H7 (cell line): Measurements from ENCODE around the gene PPP1R7. TPM values are rescaled to one million over a fixed set of nuclear protein-coding genes. Genes with fewer than 3 reads are reported as not detected.

Source experiments
- DNase-seq: peaks from one replicate; pipeline ENCODE4 v3.0.0; 2012
- H3K27me3 ChIP-seq: 2 replicates; pipeline ENCODE4 v1.6.0; 2011; ENCODE audit warnings: mild to moderate bottlenecking, low read length; ENCODE audit not compliant: control insufficient read depth, insufficient read depth
- H3K36me3 ChIP-seq: replicated peaks from 2 replicates; pipeline ENCODE4 v1.5.1; 2011; ENCODE audit warnings: low read length; ENCODE audit not compliant: control insufficient read depth, insufficient read depth
- H3K4me3 ChIP-seq: 2 replicates; pipeline ENCODE4 v1.5.1; 2011; ENCODE audit warnings: low read depth, mild to moderate bottlenecking, control low read depth, low read length, moderate library complexity; ENCODE audit not compliant: insufficient read depth
- total RNA-seq: library from RNA; depleted of rRNA; stranded (reverse); fragments of >200 nt; shearing (Covaris generic); gene quantifications from 2 replicates; pipeline ENCODE4 v1.2.3, GENCODE V29; 2014

PPP1R7 gene
- total RNA-seq, 1 experiment from 2014 or later, result 32.1 TPM

DNA sequence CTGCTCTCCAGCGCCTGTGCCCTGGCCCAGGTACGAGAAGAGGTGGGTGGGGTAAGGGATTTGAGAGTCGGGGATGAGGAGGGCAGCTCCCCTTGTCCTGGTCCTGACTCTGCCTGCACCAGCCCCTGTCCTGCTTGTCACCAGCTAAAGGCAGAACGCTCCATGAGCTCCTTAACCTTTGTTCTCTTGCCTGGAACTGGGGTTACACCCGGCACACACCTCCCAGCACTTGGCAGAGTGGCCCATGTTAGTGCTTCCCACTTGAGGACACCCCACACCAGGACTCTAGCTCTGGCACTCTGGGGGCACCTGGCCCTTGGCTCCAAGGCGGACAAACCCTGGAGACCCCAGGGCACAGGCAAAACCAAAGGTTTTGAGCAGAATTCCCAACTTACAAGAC, 57.4 kb downstream of the PPP1R7 start:
- Histone ChIP-seq H3K36me3 (no peaks in the 10 kb centered on the region), H3K4me3 (no peak overlapping the region), H3K27me3 (no peaks in the 10 kb centered on the region; the same call in 1 of the 2 replicates)
- no peak for DNase-seq

DNA sequence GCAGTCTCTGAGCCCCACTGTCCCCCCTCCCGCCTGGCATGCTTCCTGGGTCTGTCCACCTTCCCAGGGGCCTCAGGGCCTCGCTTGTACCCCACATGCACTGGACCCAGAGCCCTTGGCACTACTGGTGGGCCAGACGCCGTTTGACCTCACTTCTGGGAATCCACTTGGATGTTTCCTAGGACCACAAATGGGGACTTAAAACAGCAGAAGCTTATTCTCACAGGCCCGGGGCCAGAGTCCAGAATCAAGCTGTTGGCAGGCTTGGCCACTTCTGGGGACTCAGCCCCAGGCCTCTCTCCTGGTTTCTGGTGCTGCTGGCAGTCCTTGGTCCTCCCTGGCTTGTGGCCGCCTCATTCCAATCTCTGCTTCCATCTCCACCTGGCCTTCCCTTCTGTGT, 57.8 kb downstream of the PPP1R7 start:
- Histone ChIP-seq H3K4me3 (no peak overlapping the region), H3K36me3 (no peaks in the 10 kb centered on the region), H3K27me3 (no peaks in the 10 kb centered on the region; the same call in 1 of the 2 replicates)
- no peak for DNase-seq

DNA sequence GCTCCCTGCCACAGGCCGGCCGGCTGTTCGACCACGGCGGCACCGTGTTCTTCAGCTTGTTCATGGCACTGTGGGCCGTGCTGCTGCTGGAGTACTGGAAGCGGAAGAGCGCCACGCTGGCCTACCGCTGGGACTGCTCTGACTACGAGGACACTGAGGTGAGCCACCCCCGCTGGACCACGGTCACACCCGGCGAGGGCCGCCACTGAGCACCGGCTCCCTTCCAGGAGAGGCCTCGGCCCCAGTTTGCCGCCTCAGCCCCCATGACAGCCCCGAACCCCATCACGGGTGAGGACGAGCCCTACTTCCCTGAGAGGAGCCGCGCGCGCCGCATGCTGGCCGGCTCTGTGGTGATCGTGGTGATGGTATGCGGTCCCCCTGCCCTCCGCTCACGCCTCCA, 59.0 kb downstream of the PPP1R7 start:
- no peak for DNase-seq
- Histone ChIP-seq H3K27me3 (no peaks in the 10 kb centered on the region; the same call in 1 of the 2 replicates), H3K4me3 (no peak overlapping the region), H3K36me3 (no peaks in the 10 kb centered on the region)

DNA sequence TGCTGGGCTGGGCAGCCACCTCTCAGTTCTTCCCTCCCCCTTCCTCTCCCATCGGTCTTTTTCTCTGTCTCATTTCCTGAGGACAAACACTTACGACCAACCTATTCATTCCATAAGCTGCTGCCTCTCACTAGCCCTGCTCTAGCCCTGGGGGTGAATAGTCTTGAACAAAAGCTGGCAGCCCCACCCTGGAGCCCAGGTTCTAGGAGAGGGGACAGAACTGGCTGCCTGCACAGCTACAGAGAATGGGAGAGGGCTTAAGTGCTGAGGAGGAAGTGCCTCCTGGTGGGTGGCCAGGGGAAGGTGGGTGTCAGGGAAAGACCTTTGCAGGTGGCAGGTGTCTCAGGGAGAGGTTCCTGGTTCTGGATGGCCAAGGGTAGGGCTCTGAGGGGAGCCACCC, 61.0 kb downstream of the PPP1R7 start:
- H3K27me3 ChIP-seq, result no peaks in the 10 kb centered on the region; the same call in 1 of the 2 replicates
- no peak overlapping the region for H3K4me3 ChIP-seq
- no peaks in the 10 kb centered on the region for H3K36me3 ChIP-seq
- DNase-seq, result no peak

DNA sequence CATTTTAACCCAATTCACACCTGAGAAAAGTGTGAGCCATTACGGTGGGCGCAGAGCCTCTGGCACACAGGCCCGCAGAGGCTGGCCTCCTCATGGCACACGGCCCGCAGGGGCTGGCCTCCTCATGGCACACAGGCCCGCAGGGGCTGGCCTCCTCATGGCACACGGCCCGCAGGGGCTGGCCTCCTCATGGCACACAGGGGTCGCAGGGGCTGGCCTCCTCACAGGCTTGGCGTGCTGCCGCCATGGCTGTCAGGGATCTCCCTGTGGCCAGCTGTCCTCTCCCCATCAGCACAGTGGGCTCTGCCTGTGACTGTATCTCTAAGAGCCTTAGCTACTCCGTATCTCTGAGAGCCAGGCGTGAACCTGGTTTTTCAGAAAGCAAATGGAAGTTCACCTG, 62.8 kb downstream of the PPP1R7 start:
- Histone ChIP-seq H3K4me3 (no peak overlapping the region), H3K27me3 (no peaks in the 10 kb centered on the region; the same call in 1 of the 2 replicates), H3K36me3 (no peaks in the 10 kb centered on the region)
- no peak for DNase-seq

DNA sequence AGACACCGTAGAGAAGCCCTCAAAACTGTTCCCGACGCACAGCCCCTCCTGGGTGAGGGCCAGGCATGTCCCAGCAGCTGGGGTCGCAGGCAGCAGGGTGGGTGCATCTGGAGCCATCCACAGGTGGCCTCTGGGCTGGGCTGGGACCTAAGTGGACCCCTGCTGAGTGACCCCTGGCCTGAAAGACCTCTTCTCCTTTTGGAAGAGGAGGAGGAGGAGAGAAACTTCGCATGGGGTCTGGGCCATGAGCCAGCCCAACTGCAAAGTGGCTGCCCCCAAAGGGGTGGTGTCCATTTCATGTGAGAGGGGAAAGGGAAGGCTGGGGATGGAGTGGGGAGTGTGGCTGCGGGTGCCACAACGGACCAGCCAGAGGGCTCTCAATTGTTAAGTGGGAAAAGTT, 63.3 kb downstream of the PPP1R7 start:
- no peaks in the 10 kb centered on the region; the same call in 1 of the 2 replicates for H3K27me3 ChIP-seq
- H3K36me3 ChIP-seq, result no peaks in the 10 kb centered on the region
- no peak for DNase-seq
- no peak overlapping the region for H3K4me3 ChIP-seq

DNA sequence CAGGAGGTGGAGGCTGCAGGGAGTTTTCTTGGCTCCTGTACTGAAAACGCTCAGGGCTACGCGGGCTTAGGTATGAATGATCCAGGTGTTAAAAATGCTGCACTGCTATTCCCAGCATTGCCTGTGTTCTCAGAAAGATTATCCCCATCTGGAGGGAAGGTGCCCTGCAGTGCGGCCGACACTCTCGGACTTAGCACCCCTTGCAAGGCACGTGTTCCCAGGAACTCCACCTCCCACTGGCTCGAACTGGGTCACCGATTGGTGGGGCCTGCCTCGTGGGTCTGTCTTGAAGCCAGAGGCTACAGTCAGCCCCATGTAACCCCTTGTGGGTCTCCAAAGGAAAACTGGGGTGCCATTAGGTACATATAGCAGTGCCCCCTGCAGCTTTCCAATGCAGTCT, 63.9 kb downstream of the PPP1R7 start:
- Histone ChIP-seq H3K36me3 (no peaks in the 10 kb centered on the region), H3K27me3 (no peaks in the 10 kb centered on the region; the same call in 1 of the 2 replicates), H3K4me3 (no peak overlapping the region)
- no peak for DNase-seq

DNA sequence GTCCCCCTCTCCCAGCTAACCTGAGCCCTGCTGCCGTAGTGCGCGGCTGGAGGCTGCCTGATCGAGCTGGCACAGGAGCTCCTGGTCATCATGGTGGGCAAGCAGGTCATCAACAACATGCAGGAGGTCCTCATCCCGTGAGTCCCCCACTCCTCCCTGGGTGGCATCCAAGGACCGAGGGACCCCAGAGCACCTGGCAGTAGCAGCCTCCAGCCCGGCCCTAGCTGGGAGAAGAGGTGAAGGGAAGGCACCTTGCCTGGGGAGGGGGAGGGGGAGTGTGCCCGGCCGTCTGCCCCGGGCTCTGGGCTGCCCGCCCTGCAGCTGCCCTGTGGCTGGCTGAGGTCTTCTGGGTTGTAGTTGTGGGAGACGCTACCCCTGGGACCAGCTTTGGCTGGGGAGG, 64.5 kb downstream of the PPP1R7 start:
- Histone ChIP-seq H3K36me3 (no peaks in the 10 kb centered on the region), H3K4me3 (no peak overlapping the region), H3K27me3 (no peaks in the 10 kb centered on the region; the same call in 1 of the 2 replicates)
- DNase-seq, result no peak

DNA sequence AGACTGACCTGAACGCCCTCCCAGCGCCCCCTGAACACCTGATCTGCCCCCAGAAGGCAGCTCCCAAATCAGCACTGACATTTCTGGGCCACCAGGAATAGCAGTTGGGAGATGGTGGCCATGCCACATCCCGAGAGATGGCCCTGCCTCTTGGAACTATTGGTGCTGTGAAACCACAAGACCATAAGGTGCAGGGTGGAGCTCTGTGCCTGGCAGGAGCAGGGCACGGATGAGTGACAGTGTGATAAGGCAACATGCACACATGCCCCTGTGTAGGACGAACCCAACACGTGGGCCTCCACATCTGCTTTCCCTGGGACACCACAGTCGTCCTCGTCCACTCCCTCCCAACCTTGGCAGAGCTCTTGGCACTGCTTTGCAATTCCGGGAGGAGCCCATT, 65.2 kb downstream of the PPP1R7 start:
- DNase-seq, result no peak
- H3K36me3 ChIP-seq, result no peaks in the 10 kb centered on the region
- no peaks in the 10 kb centered on the region; the same call in 1 of the 2 replicates for H3K27me3 ChIP-seq
- no peak overlapping the region for H3K4me3 ChIP-seq

DNA sequence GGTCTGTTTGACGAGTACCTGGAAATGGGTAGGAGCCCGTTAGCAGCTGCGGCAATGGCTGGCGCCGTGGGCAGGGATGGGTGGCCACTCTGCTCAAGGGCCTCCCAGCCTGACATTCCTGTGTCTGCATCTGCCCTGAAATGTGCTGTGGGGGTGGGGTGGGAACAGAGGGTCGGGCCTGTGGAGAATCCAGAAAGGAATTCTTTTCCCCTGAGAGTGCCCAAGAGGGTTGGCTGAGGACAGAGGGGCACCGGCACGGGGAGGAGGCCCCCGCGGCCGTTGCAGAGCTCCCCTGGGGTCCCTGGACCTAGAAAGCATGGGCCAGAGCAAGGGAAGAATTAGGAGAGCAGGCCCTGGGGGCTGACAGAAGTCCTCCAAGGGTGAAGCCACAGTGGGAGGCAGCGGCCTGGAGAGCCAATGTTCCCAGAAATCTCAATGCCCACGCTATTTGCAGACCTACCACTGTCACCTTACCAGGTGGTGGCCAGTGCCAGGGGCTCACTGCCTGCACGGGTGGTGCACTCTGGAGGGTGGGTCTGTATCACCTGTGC, 66.0 kb downstream of the PPP1R7 start:
- H3K4me3 ChIP-seq, result no peak overlapping the region
- H3K27me3 ChIP-seq, result no peaks in the 10 kb centered on the region; the same call in 1 of the 2 replicates
- H3K36me3 ChIP-seq, result no peaks in the 10 kb centered on the region
- DNase-seq, result peak; percentile 85

DNA sequence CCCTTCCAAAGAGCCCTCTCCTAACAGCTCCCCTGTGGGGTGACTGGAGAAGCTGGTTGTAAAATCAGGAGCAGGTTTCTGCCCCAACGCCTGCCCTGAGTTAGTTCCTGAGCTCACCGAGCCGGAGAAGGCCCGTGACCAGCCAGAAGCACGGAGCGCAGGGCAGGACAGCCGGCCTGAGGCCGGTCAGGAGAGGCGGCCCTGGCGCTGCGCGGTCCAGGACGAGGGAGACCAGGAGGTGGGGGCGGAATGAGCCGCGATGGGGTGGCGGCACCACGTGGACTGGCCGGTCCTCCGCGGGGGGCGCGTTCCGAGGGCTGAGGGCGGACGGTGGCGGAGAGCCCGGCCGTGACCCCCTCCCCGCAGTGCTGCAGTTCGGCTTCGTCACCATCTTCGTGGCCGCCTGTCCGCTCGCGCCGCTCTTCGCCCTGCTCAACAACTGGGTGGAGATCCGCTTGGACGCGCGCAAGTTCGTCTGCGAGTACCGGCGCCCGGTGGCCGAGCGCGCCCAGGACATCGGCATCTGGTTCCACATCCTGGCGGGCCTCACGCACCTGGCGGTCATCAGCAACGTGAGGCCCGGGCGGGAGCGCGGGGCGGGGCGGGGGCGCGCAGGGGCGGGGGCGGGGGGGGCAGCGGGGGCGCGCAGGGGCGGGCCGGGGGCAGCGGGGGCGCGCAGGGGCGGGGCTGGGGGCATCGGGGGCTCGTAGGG, 67.2 kb downstream of the PPP1R7 start:
- Histone ChIP-seq H3K27me3 (no peaks in the 10 kb centered on the region; the same call in 1 of the 2 replicates), H3K4me3 (peak overlapping the region; percentile 69), H3K36me3 (no peaks in the 10 kb centered on the region)
- DNase-seq, result peak; percentile 99

DNA sequence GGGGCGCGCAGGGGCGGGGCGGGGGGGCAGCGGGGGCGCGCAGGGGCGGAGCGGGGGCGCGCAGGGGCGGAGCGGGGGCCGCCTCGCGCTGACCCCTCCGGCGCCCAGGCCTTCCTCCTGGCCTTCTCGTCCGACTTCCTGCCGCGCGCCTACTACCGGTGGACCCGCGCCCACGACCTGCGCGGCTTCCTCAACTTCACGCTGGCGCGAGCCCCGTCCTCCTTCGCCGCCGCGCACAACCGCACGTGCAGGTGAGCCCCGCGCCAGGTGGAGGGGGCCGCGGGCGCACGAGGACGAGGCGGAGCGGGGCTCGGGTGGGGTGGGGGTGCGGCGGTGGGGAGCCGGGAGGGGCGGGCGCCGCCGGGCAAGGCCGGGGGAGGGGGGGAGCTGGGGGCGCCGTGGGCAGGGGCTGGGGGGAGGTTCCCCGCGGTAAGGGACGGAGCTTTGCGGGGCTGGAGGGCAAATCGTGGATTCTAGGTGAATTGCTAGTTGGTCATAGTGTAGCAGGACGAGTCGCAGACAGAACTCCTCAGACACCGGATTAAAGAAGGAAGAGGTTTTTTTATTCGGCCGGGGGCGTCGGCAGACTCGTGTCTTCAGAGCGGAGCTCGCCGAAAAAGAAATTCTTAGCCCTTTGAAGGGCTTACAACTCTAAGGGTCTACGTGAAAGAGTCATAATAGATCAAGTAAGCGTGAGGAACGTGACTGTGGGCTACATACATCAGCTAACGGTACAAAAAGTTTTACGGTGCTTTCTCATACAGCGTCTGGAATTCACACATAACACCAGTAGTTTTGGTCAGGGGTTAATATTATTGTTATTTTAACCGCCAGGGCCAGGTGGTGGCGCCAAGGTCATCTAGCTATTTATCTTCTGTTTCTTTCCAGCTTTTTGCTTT, 68.1 kb downstream of the PPP1R7 start:
- peak overlapping the region; percentile 66 for H3K4me3 ChIP-seq
- DNase-seq, result peak; percentile 96
- no peaks in the 10 kb centered on the region; the same call in 1 of the 2 replicates for H3K36me3 ChIP-seq
- H3K27me3 ChIP-seq, result no peaks in the 10 kb centered on the region

DNA sequence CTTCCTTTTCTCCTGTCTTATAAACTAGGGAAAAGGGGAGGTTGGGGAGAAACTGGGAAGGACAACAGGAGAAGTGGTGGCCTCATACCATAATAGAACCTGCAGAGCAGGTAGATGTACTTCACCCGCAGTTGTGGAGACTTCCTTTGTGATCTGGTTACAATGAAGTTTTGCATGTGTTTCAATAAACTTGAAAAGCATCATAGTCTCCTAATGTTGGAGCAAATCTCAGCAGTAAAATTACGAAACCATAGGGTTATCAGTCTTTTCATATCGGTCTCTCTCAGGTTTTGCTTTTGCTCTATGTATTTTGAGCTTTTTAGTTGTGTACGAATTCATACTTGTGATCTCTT, 68.7 kb downstream of the PPP1R7 start:
- no peaks in the 10 kb centered on the region for H3K27me3 ChIP-seq
- no peak for DNase-seq

DNA sequence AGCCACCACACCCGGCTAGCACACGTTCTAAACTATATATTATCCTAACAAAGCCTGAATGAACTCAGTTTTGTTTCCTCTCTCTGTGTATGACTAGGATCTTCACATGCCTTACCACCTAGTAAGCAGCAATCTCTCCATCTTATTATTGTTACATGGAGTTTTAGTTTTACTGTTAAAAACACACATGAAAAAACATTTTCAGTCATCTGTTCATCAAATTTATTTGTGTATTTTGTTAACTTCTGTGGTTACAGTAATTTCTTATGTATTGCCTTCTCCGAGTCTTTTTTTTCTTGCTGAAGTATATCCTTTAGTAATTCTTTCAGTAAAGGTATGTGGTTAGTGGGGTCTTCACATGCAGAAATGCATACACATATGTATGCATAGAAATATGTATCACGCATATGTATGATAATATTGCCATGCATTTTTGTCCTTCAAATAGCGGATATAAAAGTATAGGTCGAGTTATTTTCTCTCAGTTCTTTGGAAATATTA, 69.6 kb downstream of the PPP1R7 start:
- Histone ChIP-seq H3K4me3 (no peak overlapping the region), H3K36me3 (no peaks in the 10 kb centered on the region; the same call in 1 of the 2 replicates), H3K27me3 (no peaks in the 10 kb centered on the region)
- no peak for DNase-seq

More for the DNA sequence above, 68.7 kb downstream of the PPP1R7 start:
- Histone ChIP-seq H3K4me3 (peak overlapping the region; percentile 66), H3K36me3 (no peaks in the 10 kb centered on the region; the same call in 1 of the 2 replicates)
